ENCODE results near the gene THSD4.

Gene THSD4

GRCh38 chr15:71342658-71343057 lies 227.4 kb downstream of the THSD4 start:
- Histone ChIP-seq H3K27me3 (ENCODE audit: low read depth, low read length) (peaks cover 11% of the 10 kb centered on the region; the same call in 1 of the 2 replicates), H2AFZ (ENCODE audit: low read depth, low read length) (no peak overlapping the region), H3K9ac (ENCODE audit: low read length) (no peak overlapping the region), H3K9me3 (ENCODE audit: insufficient read depth, low read length) (no peaks in the 10 kb centered on the region), H3K36me3 (replicated peaks; ENCODE audit: low read depth, low read length) (no peaks in the 10 kb centered on the region), H3K4me2 (ENCODE audit: low read length) (no peak overlapping the region), H3K4me3 (ENCODE audit: low read length) (no peak overlapping the region), H4K20me1 (ENCODE audit: insufficient read depth, low read length) (no peaks in the 10 kb centered on the region), H3K4me1 (ENCODE audit: low read length) (no peaks in the 10 kb centered on the region), H3K27ac (ENCODE audit: low read length) (no peak overlapping the region), H3K79me2 (ENCODE audit: low read length) (no peaks in the 10 kb centered on the region)
- TF ChIP-seq CTCF (IDR thresholded peaks at IDR 0.05; ENCODE audit: low read depth, low read length) (no peak), EZH2phosphoT487 (IDR thresholded peaks at IDR 0.05; ENCODE audit: low read depth) (no peak)

GRCh38 chr15:71344316-71344715 lies 229.0 kb downstream of the THSD4 start:
- Histone ChIP-seq H3K79me2 (ENCODE audit: low read length) (no peaks in the 10 kb centered on the region), H3K4me3 (ENCODE audit: low read length) (no peak overlapping the region), H3K9me3 (ENCODE audit: insufficient read depth, low read length) (no peaks in the 10 kb centered on the region), H3K4me2 (ENCODE audit: low read length) (no peak overlapping the region), H3K4me1 (ENCODE audit: low read length) (no peaks in the 10 kb centered on the region), H3K27me3 (ENCODE audit: low read depth, low read length) (peaks cover 26% of the 10 kb centered on the region), H3K27ac (ENCODE audit: low read length) (no peak overlapping the region), H4K20me1 (ENCODE audit: insufficient read depth, low read length) (no peaks in the 10 kb centered on the region), H3K9ac (ENCODE audit: low read length) (no peak overlapping the region), H2AFZ (ENCODE audit: low read depth, low read length) (no peak overlapping the region), H3K36me3 (replicated peaks; ENCODE audit: low read depth, low read length) (no peaks in the 10 kb centered on the region)
- TF ChIP-seq EZH2phosphoT487 (IDR thresholded peaks at IDR 0.05; ENCODE audit: low read depth) (no peak), CTCF (IDR thresholded peaks at IDR 0.05; ENCODE audit: low read depth, low read length) (no peak)

GRCh38 chr15:71345186-71345585 lies 229.9 kb downstream of the THSD4 start:
- H3K4me1 ChIP-seq (ENCODE audit: low read length), result no peaks in the 10 kb centered on the region
- H3K79me2 ChIP-seq (ENCODE audit: low read length), result no peaks in the 10 kb centered on the region
- no peak overlapping the region for H2AFZ ChIP-seq (ENCODE audit: low read depth, low read length)
- H3K9me3 ChIP-seq (ENCODE audit: insufficient read depth, low read length), result no peaks in the 10 kb centered on the region
- no peaks in the 10 kb centered on the region for H3K36me3 ChIP-seq (replicated peaks; ENCODE audit: low read depth, low read length)
- no peak overlapping the region for H3K27ac ChIP-seq (ENCODE audit: low read length)
- no peak overlapping the region for H3K4me2 ChIP-seq (ENCODE audit: low read length)
- no peaks in the 10 kb centered on the region for H4K20me1 ChIP-seq (ENCODE audit: insufficient read depth, low read length)
- no peak overlapping the region for H3K9ac ChIP-seq (ENCODE audit: low read length)
- H3K27me3 ChIP-seq (ENCODE audit: low read depth, low read length), result peaks cover 27% of the 10 kb centered on the region
- no peak overlapping the region for H3K4me3 ChIP-seq (ENCODE audit: low read length)
- TF ChIP-seq EZH2phosphoT487 (IDR thresholded peaks at IDR 0.05; ENCODE audit: low read depth) (no peak), CTCF (IDR thresholded peaks at IDR 0.05; ENCODE audit: low read depth, low read length) (no peak)

- Histone ChIP-seq H3K4me1 (ENCODE audit: low read length) (no peaks in the 10 kb centered on the region), H3K79me2 (ENCODE audit: low read length) (no peaks in the 10 kb centered on the region), H3K4me2 (ENCODE audit: low read length) (no peak overlapping the region), H3K27ac (ENCODE audit: low read length) (no peak overlapping the region), H2AFZ (ENCODE audit: low read depth, low read length) (no peak overlapping the region), H3K9ac (ENCODE audit: low read length) (no peak overlapping the region), H3K4me3 (ENCODE audit: low read length) (no peak overlapping the region), H3K9me3 (ENCODE audit: insufficient read depth, low read length) (no peaks in the 10 kb centered on the region), H4K20me1 (ENCODE audit: insufficient read depth, low read length) (no peaks in the 10 kb centered on the region), H3K27me3 (ENCODE audit: low read depth, low read length) (peaks cover 40% of the 10 kb centered on the region), H3K36me3 (replicated peaks; ENCODE audit: low read depth, low read length) (no peaks in the 10 kb centered on the region)
- TF ChIP-seq EZH2phosphoT487 (IDR thresholded peaks at IDR 0.05; ENCODE audit: low read depth), result no peak
- TF ChIP-seq CTCF (IDR thresholded peaks at IDR 0.05; ENCODE audit: low read depth, low read length), result no peak
These were observed 231.2 kb downstream of the THSD4 start for GRCh38 chr15:71346464-71346863.

Data from OCI-LY3 (cell line).